Glomerular visceral epithelial cell (primary cell): Measurements from ENCODE around the gene ABTB2.
"Not testable (repeated sequence)": the region's sequence is repeated elsewhere in the genome, so short reads cannot be mapped to it uniquely, and the experiment has no call there.

ENCODE experiments used
- DNase-seq: peaks from one replicate; pipeline ENCODE4 v3.0.0-alpha.2; 2016; ENCODE audit errors: extremely low spot score

ABTB2 gene

GRCh38 chr11:34190192-34191139 is 167.3 kb downstream of the ABTB2 start:
- DNase-seq: no peak

DNA sequence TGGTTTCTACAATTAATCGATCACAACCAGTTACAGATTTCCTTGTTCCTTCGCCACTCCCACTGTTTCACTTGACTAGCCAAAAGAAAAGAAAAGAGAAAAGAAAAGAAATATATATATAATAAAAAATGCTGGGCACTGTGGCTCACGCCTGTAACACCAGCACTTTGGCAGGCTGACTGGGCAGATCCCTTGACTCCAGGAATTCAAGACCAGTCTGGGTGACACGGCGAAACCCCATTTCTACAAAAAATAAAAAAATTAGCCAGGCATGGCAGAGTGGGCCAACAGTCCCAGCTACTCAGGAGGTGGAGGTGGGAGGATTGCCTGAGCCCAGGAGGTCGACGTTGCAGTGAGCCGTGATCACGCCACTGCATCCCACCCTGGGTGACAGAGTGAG is 168.6 kb downstream of the ABTB2 start:
- DNase-seq: no peak

- no peak for DNase-seq
Measured at GRCh38 chr11:34188181-34188580, 169.6 kb downstream of the ABTB2 start.

- no peak for DNase-seq
Measured at GRCh38 chr11:34185926-34186841, 171.6 kb downstream of the ABTB2 start.

DNA sequence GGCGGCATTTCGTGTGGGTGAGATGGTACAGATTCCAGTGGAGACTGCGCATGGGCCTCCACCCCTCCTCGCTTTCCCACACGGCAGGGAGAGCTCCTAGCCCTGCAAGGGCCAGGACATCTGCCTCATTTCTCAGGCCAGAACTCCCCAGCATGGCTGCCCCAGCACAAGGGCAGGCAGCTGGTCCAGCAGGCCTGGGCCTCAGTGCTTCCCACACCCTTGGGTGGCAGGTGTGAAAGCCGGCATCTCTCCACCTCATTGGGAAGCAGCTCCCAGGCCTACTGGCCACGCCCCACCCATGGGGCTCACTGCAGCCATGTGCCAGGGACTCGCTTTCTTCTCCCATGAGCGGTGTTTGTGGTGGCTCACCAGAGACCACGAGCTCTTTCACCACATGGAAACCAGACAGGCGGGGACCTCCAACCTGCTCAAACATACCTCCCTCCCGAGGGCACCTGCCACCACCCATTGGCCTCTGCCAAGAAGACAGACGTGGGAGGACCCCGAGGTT is 173.2 kb downstream of the ABTB2 start:
- no peak for DNase-seq

DNA sequence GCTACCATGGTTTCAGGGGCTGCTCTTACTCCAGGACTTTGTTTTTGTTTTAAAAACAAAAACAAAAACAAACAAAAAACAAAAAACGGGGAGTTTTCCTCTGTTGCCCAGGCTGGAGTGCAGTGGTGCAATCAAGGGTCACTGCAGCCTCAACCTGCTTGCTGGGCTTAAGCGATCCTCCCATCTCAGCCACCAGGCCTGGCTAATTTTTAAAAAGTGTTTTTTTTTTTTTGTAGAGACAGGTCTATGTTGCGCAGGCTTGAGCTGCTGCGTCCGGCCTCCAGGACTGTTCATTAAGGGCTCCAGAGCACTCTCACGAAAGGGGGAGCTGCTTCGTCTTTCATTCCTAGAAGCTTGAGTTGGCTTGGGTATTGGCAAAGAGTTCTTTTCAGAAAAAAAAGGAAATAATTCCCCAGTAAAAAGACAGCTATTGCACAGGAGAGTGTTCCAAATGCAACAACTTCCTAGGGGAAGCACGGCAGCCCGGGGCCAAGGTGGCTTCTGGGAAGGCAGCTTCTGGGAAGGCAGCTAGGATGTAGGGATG is 173.9 kb downstream of the ABTB2 start:
- no peak for DNase-seq

DNA sequence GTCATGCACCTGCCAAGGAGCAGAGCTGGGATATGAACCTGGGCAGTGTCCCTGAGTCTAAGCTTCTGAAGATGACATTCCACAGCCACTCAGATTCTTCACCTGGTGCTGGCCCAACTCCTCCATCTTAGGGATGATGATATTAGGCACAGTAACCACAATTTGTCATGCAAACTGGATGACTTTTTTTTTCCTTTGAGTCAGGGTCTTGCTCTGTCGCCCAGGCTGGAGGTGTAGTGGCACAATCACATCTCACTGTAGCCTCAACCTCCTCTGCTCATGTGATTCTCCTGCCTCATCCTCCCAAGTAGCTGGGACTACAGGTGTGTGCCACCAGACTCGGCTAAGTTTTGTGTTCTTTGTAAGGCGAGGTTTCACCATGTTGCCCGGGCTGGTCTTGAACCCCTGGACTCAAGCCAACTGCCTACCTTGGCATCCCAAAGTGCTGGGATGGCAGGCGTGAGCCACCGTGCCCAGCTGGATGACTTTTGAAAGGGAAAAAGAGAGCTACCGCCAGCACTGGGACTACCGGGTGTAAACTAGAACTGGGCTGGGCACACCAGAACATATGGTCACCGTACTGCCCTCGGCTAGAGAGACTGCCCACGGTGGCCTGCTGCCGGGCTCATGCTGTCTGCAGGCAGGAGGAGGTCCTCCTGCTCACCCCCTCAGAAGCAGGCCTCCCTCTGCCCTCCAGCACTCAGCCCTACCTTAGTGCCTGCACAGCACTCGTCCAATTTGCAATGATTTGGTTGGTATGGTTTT is 174.7 kb downstream of the ABTB2 start:
- no peak for DNase-seq

- DNase-seq: no peak
Measured at GRCh38 chr11:34182425-34182824, 175.4 kb downstream of the ABTB2 start.

GRCh38 chr11:34181856-34182405 is 175.9 kb downstream of the ABTB2 start:
- no peak for DNase-seq

DNA sequence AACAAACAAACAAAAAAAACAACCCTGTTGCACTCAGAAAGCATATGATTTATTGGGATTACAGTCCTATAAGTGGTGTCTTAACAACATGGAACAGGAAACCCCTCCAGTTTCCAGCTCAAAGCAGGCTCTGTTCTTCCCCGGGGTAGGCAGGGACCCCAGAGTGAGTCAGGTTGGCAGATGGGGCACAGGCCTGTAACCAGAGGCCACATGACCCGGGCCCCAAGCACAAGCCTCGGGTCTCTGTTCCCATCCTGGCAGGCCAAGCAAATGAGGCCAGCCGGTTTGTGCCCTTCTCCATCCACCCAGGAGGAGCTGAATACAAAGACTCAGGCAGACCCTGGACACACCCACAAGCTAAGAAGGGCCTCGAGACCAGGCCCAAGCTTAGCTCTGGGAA is 176.6 kb downstream of the ABTB2 start:
- DNase-seq: no peak

GRCh38 chr11:34180814-34181165 is 177.0 kb downstream of the ABTB2 start:
- not testable (repeated sequence) for DNase-seq

DNA sequence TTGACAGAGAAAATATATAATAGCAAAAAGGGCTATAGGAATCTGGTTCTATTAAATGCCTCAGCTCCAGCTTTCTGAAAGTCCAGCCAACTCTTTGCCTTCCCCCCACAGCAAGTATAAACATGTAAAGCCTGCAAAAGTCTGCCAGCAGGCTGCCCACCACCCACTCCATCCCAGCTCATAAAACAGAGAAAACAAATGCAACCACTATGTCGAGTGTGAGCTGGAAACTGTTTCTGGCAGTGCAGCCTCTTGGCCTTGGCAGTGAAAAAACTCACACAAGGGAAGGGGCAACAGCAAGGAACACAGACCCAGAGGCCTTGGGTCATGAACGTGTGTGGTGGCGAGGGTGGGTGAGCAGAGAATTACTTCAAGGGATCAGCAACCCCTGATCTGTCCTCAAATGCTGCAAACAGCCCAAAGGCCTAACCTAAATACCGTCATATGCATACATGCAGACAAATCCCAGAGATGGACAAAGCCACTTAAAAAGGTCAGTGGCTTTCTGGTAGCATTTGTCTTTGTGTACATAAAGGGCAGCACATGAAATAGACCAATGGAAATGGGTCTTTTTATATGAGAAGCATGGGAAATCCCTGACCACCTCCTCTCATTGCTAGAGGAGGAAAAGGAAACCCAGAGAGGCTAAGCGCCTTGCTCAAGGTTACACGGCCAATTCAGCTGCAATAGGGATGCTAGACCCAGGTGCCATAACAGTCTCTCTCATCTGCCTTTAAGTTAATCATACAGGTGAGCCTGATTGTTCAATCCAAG is 177.6 kb downstream of the ABTB2 start:
- DNase-seq: no peak

- DNase-seq: no peak
Measured at GRCh38 chr11:34179026-34179675, 178.7 kb downstream of the ABTB2 start.

DNA sequence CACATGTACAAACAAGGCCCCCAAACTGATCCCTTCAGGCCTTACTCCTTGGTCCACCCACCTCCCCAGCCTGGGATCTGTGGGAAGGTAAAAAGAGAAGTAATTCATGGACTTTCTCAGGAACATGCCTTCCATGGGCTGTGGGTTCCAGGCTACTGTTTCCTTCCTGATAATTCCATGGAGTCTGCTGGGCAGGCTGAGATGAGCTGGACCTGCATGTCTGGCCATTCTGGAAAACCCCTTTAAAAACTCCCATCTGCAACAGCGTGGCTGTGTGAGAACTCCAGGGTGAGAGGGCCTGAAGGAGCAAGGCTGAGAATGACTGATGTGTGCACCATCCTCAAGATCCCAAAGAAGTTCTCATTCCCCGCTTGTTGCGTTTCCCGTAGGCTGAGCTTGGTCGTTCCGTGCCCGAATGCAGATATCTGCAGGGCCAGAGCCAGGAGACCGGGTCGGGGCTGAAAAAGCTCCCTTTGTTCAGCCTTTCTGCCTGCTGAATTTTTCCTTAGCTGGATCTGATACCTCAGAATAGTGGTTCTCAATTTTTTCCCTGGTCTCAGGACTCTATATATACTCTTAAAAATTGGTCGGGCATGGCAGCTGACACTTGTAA is 179.5 kb downstream of the ABTB2 start:
- DNase-seq: no peak

DNA sequence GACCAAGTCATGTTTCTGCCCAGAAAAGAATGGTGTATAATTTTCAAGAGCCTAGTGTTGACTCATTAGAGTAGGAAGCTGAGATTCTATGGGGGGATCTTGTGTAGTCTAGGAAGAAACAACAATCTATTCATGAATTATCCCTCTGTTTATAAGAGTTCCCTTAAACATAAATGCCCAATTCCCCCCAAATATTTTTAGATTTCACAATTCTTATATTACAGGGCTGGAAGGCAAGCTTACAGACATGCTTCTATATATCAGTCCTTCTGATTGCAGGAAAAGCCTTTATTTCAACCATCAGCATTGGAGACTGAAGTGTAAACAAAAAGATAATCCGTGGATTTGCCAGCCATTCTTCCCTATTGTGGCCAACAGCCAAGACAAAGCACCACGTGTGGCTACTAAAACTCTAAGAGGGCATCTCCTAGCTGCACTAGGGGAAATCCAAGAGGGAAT is 181.0 kb downstream of the ABTB2 start:
- no peak for DNase-seq

- DNase-seq: no peak
Measured at GRCh38 chr11:34175284-34176019, 182.4 kb downstream of the ABTB2 start.

DNA sequence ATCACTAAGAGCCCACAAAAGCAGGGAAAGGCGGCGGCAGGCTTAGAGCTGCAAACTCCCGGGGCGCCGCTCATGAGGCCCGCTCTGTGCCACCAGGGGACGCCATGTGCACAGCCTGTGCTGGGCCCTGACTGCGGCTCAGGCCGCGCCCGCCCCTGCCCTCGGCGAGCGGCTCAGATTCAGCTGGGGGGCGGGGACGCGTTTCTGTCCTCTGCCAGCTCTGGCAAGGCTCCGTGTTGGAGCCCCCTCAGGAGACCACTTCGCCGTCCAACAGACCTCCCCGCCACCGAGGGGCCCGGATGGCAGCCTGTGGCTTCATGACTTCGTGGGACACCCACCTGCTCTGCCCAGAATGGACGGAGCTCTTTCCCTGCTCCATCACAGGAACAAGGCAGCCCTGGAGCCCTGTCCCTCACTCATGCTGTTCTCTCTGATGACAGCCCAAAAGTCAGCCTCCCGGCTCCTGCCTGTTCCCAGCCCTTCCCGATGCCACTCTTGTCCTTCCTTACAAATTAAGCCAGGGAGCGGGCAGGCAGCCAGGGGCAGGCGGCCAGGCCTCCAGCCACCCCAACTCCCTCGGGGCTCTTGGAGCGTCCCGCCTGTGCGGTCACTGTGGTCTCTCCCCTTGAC is 183.3 kb downstream of the ABTB2 start:
- DNase-seq: peak; percentile 71

DNA sequence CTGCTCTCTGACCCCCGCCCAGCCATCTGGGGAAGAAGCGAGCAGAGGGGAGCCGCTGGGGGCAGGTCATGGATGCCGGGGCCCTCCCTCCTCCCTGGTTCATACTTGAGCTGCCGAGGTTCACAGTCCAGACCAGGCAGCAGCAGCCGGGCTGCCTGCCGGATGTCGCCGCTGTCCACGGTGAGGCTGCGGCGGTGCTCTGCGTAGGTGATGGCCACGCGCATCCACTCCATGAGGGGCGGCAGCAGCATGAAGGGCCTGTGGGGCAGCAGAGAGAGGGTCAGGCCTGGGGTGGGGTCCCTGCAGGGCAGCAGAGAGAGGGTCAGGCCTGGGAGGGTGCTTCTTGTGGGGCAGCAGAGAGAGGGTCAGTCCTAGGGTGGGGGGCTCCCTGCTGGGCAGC is 184.8 kb downstream of the ABTB2 start:
- no peak for DNase-seq
